Panc1 (cell line): ENCODE data around the gene HTR4.

ENCODE experiments used
- POLR2AphosphoS5 ChIP-seq: IDR thresholded peaks from 2 replicates; pipeline ENCODE4 v1.6.1; 2012; ENCODE audit warnings: mild to moderate bottlenecking, low read depth, low read length, moderate library complexity
- SIN3A ChIP-seq: IDR thresholded peaks from 2 replicates; pipeline ENCODE4 v1.6.1; 2012; ENCODE audit warnings: low read depth, mild to moderate bottlenecking, low read length, moderate library complexity, borderline replicate concordance; ENCODE audit not compliant: insufficient read depth
- TF ChIP-seq, protein P1 (sequence below): fragments of 450-650 bp; IDR thresholded peaks from 2 replicates; pipeline ENCODE4 v1.5.1; 2017; ENCODE audit warnings: mild to moderate bottlenecking

DNA sequence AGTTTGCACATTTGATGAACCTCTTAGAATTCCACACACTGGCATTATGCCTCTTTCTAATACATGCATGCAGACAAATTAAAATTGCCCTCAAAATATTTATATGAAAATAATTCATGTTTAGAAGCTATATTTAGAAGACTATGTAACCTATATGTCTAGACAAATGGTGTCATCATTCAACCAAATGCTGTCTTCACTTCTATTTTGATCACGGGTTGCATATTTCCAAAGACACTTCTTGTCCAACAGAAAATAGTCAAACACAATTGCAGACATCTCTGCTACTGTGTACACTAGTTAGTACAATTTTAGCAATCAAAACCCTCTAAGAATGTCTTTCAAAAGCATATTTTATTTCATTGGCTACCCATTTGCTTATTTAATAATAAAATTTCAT is 156.6 kb downstream of the HTR4 start:
- TF ChIP-seq POLR2AphosphoS5 (no peak), SIN3A (no peak)
- TF ChIP-seq, protein P1, sequence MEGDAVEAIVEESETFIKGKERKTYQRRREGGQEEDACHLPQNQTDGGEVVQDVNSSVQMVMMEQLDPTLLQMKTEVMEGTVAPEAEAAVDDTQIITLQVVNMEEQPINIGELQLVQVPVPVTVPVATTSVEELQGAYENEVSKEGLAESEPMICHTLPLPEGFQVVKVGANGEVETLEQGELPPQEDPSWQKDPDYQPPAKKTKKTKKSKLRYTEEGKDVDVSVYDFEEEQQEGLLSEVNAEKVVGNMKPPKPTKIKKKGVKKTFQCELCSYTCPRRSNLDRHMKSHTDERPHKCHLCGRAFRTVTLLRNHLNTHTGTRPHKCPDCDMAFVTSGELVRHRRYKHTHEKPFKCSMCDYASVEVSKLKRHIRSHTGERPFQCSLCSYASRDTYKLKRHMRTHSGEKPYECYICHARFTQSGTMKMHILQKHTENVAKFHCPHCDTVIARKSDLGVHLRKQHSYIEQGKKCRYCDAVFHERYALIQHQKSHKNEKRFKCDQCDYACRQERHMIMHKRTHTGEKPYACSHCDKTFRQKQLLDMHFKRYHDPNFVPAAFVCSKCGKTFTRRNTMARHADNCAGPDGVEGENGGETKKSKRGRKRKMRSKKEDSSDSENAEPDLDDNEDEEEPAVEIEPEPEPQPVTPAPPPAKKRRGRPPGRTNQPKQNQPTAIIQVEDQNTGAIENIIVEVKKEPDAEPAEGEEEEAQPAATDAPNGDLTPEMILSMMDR: no peak
